HG02642 (cell line): ENCODE results near the gene SUSD4.
"Not testable (repeated sequence)": the region's sequence is repeated elsewhere in the genome, so short reads cannot be mapped to it uniquely, and the experiment has no call there.

Experiments used
- ATAC-seq: cut with Tn5 transposase; IDR thresholded peaks from one replicate; pipeline ENCODE4 v1.9.1; 2021; ENCODE audit warnings: mild to moderate bottlenecking; ENCODE audit not compliant: unreplicated experiment, poor library complexity

The SUSD4 gene

GRCh38 chr1:223301371-223301770 lies 62.6 kb downstream of the SUSD4 start:
- no peak for ATAC-seq

DNA sequence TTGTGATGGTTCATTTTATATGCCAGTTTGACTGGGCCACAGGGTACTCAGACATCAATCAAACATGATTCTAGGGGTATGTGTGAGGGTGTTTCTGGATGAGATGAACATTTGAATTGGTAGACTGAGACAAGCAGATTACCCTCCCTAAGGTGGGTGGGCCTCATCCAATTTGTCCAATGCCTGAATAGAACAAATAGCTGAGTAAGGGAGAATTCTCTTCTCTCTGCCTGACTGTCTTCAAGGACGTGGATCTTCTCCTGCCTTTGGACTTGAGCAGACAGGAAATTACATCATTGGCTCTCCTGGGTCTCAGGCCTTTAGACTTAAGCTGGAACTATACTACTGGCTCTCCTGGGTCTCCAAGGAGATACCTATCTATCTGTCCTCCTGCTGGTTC lies 64.4 kb downstream of the SUSD4 start:
- no peak for ATAC-seq

GRCh38 chr1:223298701-223299100 lies 65.3 kb downstream of the SUSD4 start:
- ATAC-seq: no peak

GRCh38 chr1:223297800-223298199 lies 66.2 kb downstream of the SUSD4 start:
- ATAC-seq: no peak

DNA sequence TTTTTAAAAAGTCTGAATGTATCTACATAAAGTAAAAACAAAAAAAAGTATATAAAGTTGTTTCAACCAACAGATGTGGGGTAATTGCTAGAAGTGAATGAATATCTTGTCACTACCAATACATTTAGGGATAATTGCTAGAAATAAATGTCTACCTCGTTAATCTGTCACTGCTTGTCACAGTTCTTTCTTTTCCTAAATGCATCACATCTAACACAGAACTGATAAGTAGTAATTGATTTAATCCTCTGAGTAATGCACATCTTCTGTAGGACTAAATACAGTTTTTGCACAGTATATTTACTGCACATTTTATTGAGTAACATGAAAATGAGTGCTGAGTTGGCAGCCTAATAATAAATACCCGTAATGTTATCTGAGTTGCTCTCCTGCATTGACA lies 72.2 kb downstream of the SUSD4 start:
- no peak for ATAC-seq

GRCh38 chr1:223290397-223290796 lies 73.6 kb downstream of the SUSD4 start:
- no peak for ATAC-seq

GRCh38 chr1:223289621-223290020 lies 74.4 kb downstream of the SUSD4 start:
- ATAC-seq: no peak

DNA sequence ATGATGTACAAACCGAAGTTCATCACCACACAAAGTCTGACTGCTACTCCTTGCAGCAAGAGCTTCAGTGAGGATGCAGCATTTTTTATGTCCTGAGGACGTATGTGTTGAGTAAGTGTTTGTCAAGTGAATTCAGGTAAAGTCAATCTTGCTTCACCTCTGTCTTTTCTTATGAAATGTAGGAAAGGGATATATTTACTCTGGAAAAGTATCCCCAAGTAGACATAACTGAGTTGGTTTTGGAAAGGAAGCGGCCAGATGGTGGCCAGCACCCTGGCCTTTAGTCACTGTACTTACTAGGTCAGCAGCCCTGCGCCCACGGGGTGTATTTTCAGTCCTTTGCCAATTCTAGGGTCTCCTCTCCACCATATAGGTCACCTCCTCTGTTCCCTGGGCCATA lies 75.2 kb downstream of the SUSD4 start:
- no peak for ATAC-seq

- no peak for ATAC-seq
Measured at GRCh38 chr1:223285452-223285851, 78.5 kb downstream of the SUSD4 start.

DNA sequence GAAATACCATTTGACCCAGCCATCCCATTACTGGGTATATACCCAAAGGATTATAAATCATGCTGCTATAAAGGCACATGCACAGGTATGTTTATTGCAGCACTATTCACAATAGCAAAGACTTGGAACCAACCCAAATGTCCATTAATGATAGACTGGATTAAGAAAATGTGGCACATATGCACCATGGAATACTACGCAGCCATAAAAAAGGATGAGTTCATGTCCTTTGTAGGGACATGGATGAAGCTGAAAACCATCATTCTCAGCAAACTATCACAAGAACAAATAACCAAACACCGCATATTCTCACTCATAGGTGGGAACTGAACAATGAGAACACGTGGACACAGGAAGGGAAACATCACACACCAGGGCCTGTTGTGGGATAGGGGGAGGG lies 80.3 kb downstream of the SUSD4 start:
- ATAC-seq: not testable (repeated sequence)

DNA sequence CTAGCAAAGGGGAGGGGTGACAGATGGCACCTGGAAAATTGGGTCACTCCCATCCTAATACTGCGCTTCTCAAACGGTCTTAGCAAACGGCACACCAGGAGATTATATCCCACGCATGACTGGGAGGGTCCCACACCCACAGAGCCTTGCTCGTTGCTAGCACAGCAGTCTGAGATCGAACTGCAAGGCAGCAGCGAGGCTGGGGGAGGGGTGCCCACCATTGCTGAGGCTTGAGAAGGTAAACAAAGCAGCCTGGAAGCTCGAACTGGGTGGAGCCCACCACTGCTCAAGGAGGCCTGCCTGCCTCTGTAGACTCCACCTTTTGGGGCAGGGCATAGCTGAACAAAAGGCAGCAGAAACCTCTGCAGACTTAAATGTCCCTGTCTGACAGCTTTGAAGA lies 85.7 kb downstream of the SUSD4 start:
- ATAC-seq: not testable (repeated sequence)

DNA sequence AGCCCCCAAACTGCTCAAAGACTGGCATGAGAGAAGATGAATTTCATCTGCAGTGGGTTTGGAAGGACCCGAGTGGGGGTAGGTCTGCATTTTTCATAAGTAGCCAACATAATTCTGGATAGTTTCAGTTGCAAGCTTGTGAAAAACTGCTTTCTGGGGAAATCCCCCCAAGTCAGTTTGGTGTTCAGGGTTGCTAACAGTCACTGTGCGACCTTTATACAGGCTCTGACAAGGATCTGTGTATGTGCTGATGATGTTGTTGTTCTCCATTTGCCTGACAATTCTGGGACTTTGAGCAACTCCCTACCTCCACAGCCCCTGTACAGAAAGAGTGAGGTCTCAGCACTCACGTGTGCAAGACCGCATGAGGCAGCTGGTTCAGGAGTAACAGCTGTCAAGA lies 87.9 kb downstream of the SUSD4 start:
- no peak for ATAC-seq

- ATAC-seq: no peak
Measured at GRCh38 chr1:223273511-223273910, 90.5 kb downstream of the SUSD4 start.

DNA sequence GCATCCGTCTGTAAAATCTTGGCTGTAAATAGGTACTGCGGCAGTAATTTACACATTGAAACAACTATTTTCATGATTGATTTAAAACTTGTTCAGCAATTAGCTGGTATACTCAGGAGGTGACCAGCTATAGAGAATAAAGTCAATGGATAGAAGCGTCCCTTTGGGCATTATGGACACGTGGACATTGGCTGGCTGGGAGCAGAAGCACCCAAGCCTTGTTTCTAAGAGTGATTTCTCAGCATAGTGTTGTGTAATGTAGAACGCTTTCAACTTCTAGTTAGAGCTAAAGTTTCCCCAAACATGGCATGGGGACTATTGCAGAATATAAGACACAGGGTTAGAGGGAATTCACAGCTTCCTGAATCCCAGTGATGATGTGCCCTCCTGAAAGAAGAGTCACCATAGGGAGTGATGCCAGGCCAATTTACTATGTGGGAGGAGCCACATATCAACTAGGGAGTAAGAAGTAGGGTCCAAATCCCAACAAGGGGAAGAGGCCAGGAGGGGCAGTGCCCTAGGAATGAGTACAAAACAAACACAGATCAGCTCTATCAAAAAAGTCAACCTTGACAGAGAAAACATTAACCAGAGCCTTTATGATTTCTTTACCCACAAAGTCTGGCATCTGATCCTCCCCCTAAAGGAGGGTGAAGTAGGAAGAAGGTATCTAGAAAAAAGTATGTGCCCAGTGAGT lies 92.7 kb downstream of the SUSD4 start:
- no peak for ATAC-seq

GRCh38 chr1:223270155-223270554 lies 93.8 kb downstream of the SUSD4 start:
- ATAC-seq: no peak

GRCh38 chr1:223269006-223269405 lies 95.0 kb downstream of the SUSD4 start:
- ATAC-seq: no peak

- no peak for ATAC-seq
Measured at GRCh38 chr1:223266632-223267172, 97.3 kb downstream of the SUSD4 start.

GRCh38 chr1:223264983-223265908 lies 98.7 kb downstream of the SUSD4 start:
- no peak for ATAC-seq

DNA sequence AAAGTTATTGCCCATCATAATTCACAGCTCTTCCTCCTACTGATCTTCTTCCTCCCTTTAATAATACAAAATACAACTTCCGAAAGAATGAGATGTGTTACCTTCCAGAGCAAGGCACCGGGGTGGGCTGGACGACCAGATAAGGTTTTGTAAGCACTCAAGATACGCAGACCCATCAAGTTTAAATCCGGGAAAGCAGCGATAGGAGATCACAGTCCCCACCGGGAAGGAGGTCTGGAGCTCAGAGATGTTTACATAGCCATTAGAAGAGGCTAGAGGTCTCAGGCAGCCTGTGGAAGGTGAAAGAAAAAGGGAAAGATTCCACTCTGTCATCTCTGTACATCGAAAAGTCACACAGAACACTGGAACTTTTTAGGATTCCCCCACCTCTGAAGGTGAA lies 99.4 kb downstream of the SUSD4 start:
- ATAC-seq: no peak

DNA sequence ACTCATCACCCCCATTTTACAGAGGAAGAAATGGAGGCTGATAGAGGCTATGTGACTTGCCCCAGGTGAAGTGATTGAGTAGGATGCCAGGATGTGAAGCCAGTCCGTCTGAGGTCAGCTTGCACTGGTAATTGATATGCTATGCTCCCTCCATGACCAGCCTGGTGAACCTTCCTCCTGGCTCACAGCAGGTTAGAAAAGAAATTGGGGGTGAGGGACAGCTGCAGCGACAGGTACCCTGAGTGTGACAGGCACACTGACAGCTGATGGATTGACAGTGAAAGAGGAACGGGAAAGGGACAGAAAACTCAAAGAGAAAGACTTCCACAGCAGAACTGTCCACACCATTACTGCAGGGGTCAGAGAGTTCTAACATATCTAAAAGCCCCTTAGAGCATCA lies 102.1 kb downstream of the SUSD4 start:
- ATAC-seq: no peak

GRCh38 chr1:223260712-223261111 lies 103.3 kb downstream of the SUSD4 start:
- no peak for ATAC-seq
